Measurements from ENCODE around the gene SLC28A3. TPM values are rescaled to one million over a fixed set of nuclear protein-coding genes. Genes with fewer than 3 reads are reported as not detected.

Gene SLC28A3
- total and polyA plus RNA-seq, 12 donors: under 0.01 to 0.40 (median 0.04) TPM; not detected in 9

- H3K36me3 ChIP-seq (replicated peaks in 1 of 2): no peaks in the 10 kb centered on the region
- no peak for DNase-seq
- WGBS, 4 donors: 57 to 78% (median 67%) methylated on average over 3 of the region's 3 CpGs
- H3K9me3 ChIP-seq (replicated peaks in 1 of 3): no peaks in the 10 kb centered on the region
- intact Hi-C loops (cut with DNase I): no loop called here
- TF ChIP-seq POLR2A (IDR thresholded peaks at IDR 0.05) (no peak), CTCF (IDR thresholded peaks at IDR 0.05) (no peak)
- H3K4me3 ChIP-seq: no peak overlapping the region
- H3K27ac ChIP-seq: no peak overlapping the region
- no peaks in the 10 kb centered on the region for H3K27me3 ChIP-seq
- H3K4me1 ChIP-seq (replicated peaks in 1 of 2): peaks cover 0 to 9% of the 10 kb centered on the region in 2 donors
These were observed 41.0 kb upstream of the SLC28A3 start for GRCh38 chr9:84381508-84381907.

GRCh38 chr9:84379740-84380139, 39.2 kb upstream of the SLC28A3 start:
- DNase-seq: no peak
- Histone ChIP-seq H3K36me3 (replicated peaks in 1 of 2) (no peaks in the 10 kb centered on the region), H3K9me3 (replicated peaks in 1 of 3) (no peaks in the 10 kb centered on the region), H3K4me3 (no peak overlapping the region), H3K4me1 (replicated peaks in 1 of 2) (peaks cover 0 to 9% of the 10 kb centered on the region in 2 donors), H3K27me3 (no peaks in the 10 kb centered on the region), H3K27ac (no peak overlapping the region)
- intact Hi-C loops (cut with DNase I): no loop called here
- TF ChIP-seq CTCF (IDR thresholded peaks at IDR 0.05) (no peak), POLR2A (IDR thresholded peaks at IDR 0.05) (no peak)

- Histone ChIP-seq H3K36me3 (replicated peaks in 1 of 2) (no peaks in the 10 kb centered on the region), H3K27me3 (no peaks in the 10 kb centered on the region), H3K4me1 (replicated peaks in 1 of 2) (no peaks in the 10 kb centered on the region), H3K27ac (no peak overlapping the region), H3K9me3 (replicated peaks in 1 of 3) (no peaks in the 10 kb centered on the region), H3K4me3 (no peak overlapping the region)
- no peak for DNase-seq
- no peak for TF ChIP-seq POLR2A (IDR thresholded peaks at IDR 0.05)
- no peak for TF ChIP-seq CTCF (IDR thresholded peaks at IDR 0.05)
- WGBS, 4 donors: 43 to 58% (median 53%) methylated on average over 3 of the region's 3 CpGs
- intact Hi-C loops (cut with DNase I): no loop called here
These were observed 35.4 kb upstream of the SLC28A3 start for GRCh38 chr9:84375954-84376353.

- H3K4me3 ChIP-seq: no peak overlapping the region
- intact Hi-C loops (cut with DNase I): no loop called here
- no peak overlapping the region for H3K27ac ChIP-seq
- 73 to 87% (median 76%) methylated on average over 2 of the region's 2 CpGs for WGBS, 4 donors
- TF ChIP-seq CTCF (IDR thresholded peaks at IDR 0.05) (no peak), POLR2A (IDR thresholded peaks at IDR 0.05) (no peak)
- no peaks in the 10 kb centered on the region for H3K4me1 ChIP-seq (replicated peaks in 1 of 2)
- DNase-seq: no peak
- no peaks in the 10 kb centered on the region for H3K9me3 ChIP-seq (replicated peaks in 1 of 3)
- no peaks in the 10 kb centered on the region for H3K27me3 ChIP-seq
- H3K36me3 ChIP-seq (replicated peaks in 1 of 2): no peaks in the 10 kb centered on the region
These were observed 34.0 kb upstream of the SLC28A3 start for GRCh38 chr9:84374516-84374915.
